HepG2 (cell line): ENCODE measurements around the gene MRPL34. TPM values are rescaled to one million over a fixed set of nuclear protein-coding genes. Genes with fewer than 3 reads are reported as not detected.
A peak's percentile ranks its signal among the peaks of the same experiment; 100 is the strongest.

Experiments used
- BRCA1 ChIP-seq: sonication (generic); formaldehyde crosslinking; IDR thresholded peaks from 2 replicates; pipeline ENCODE4 v1.4.0; 2020; ENCODE audit warnings: missing genetic modification reagents
- CENPBD1 ChIP-seq: sonication (generic); formaldehyde crosslinking; IDR thresholded peaks from 2 replicates; pipeline ENCODE4 v1.8.0; 2022; ENCODE audit warnings: missing genetic modification reagents, low read depth, mild to moderate bottlenecking, borderline replicate concordance
- ERF ChIP-seq: IDR thresholded peaks from 2 replicates; pipeline ENCODE4 v1.6.1; 2018; ENCODE audit warnings: missing biosample characterization, missing genetic modification reagents
- IKZF4 ChIP-seq: sonication (generic); formaldehyde crosslinking; IDR thresholded peaks from 2 replicates; pipeline ENCODE4 v1.5.1; 2020; ENCODE audit warnings: borderline replicate concordance, mild to moderate bottlenecking, low read depth, missing genetic modification reagents; ENCODE audit errors: not compliant biosample characterization
- KLF13 ChIP-seq: sonication (generic); formaldehyde crosslinking; IDR thresholded peaks from 2 replicates; pipeline ENCODE4 v1.4.0; 2020; ENCODE audit warnings: mild to moderate bottlenecking, missing genetic modification reagents
- LBX2 ChIP-seq: sonication (generic); formaldehyde crosslinking; IDR thresholded peaks from 2 replicates; pipeline ENCODE4 v1.5.0; 2020; ENCODE audit warnings: missing genetic modification reagents, mild to moderate bottlenecking, borderline replicate concordance
- MTF2 ChIP-seq: sonication (generic); formaldehyde crosslinking; IDR thresholded peaks from 2 replicates; pipeline ENCODE4 v1.5.0; 2020; ENCODE audit warnings: missing genetic modification reagents, borderline replicate concordance
- NFKBIZ ChIP-seq: IDR thresholded peaks from 2 replicates; pipeline ENCODE4 v1.6.1; 2018; ENCODE audit warnings: missing genetic modification reagents, missing compliant biosample characterization
- NFYC ChIP-seq: IDR thresholded peaks from 2 replicates; pipeline ENCODE4 v1.6.1; 2016; ENCODE audit warnings: missing genetic modification reagents, missing compliant biosample characterization
- PHB2 ChIP-seq: fragments of 450-650 bp; IDR thresholded peaks from 2 replicates; pipeline ENCODE4 v1.6.1; 2018; ENCODE audit not compliant: partially characterized antibody
- RFXAP ChIP-seq: sonication (generic); formaldehyde crosslinking; IDR thresholded peaks from 2 replicates; pipeline ENCODE4 v1.4.0; 2020; ENCODE audit warnings: missing genetic modification reagents, borderline replicate concordance
- SMC3 ChIP-seq: IDR thresholded peaks from 2 replicates; pipeline ENCODE4 v1.6.1; 2011; ENCODE audit warnings: low read length, improper control_type of control experiment
- SRY ChIP-seq: sonication (generic); formaldehyde crosslinking; IDR thresholded peaks from 2 replicates; pipeline ENCODE4 v1.8.0; 2022; ENCODE audit warnings: mild to moderate bottlenecking, missing genetic modification reagents
- TEF ChIP-seq: sonication (generic); formaldehyde crosslinking; IDR thresholded peaks from 2 replicates; pipeline ENCODE4 v1.5.0; 2020; ENCODE audit warnings: missing genetic modification reagents
- THAP11 ChIP-seq: IDR thresholded peaks from 2 replicates; pipeline ENCODE4 v1.6.1; 2016; ENCODE audit warnings: missing biosample characterization, missing genetic modification reagents
- THRA ChIP-seq: sonication (generic); formaldehyde crosslinking; IDR thresholded peaks from 2 replicates; pipeline ENCODE4 v1.4.0; 2020; ENCODE audit warnings: missing genetic modification reagents, borderline replicate concordance
- ZBED4 ChIP-seq: sonication (generic); formaldehyde crosslinking; IDR thresholded peaks from 2 replicates; pipeline ENCODE4 v1.4.0; 2020; ENCODE audit warnings: missing genetic modification reagents, borderline replicate concordance
- ZFY ChIP-seq: sonication (generic); formaldehyde crosslinking; IDR thresholded peaks from 2 replicates; pipeline ENCODE4 v1.4.0; 2020; ENCODE audit warnings: missing genetic modification reagents
- ZNF33A ChIP-seq: sonication (generic); formaldehyde crosslinking; IDR thresholded peaks from 2 replicates; pipeline ENCODE4 v1.5.1; 2020; ENCODE audit warnings: missing genetic modification reagents, mild to moderate bottlenecking, moderate library complexity, borderline replicate concordance
- ZNF431 ChIP-seq: sonication (generic); formaldehyde crosslinking; IDR thresholded peaks from 2 replicates; pipeline ENCODE4 v1.9.0; 2022; ENCODE audit warnings: missing genetic modification reagents, low read depth, mild to moderate bottlenecking, borderline replicate concordance
- ZNF446 ChIP-seq: sonication (generic); formaldehyde crosslinking; IDR thresholded peaks from 2 replicates; pipeline ENCODE4 v1.5.0; 2020; ENCODE audit warnings: mild to moderate bottlenecking, missing genetic modification reagents
- polyA plus RNA-seq, 8 experiments: library from polyadenylated mRNA; depleted of rRNA in 3 of 8; stranded (reverse) in 7 of 8; unstranded in 1 of 8; fragments of >200 nt; fragmentation: Illumina TruSeq in 4 of 8; extraction: Trizol in 4 of 8; gene quantifications; 2 replicates each; pipeline versions ENCODE4 v1.2.1 to v1.2.3, GENCODE V29; 2011 to 2016; ENCODE audit warnings: low read depth in 4 of 8, missing spikeins in 1 of 8, mixed read lengths in 1 of 8; ENCODE audit not compliant: insufficient read depth in 1 of 8
- total RNA-seq, 5 experiments: library from RNA; depleted of rRNA; stranded (reverse); fragments of >200 nt; fragmentation: Illumina TruSeq; extraction: Trizol; gene quantifications; 2 replicates each; pipeline ENCODE4 v1.2.3, GENCODE V29; 2016; ENCODE audit warnings: low read depth in 1 of 5

The MRPL34 gene
- total and polyA plus RNA-seq, 2 of the 13 experiments (the other 11 are each of a cell fraction or from before 2014, with no cell fraction given) = 74.0 to 77.3 TPM

- TF ChIP-seq ZNF33A (CRISPR knock-in tag) (no peak), THAP11 (peak; percentile 86), ERF (peak; percentile 37; the same call in 1 of the 2 replicates), BRCA1 (CRISPR knock-in tag) (no peak), MTF2 (CRISPR knock-in tag) (peak; percentile 38; the same call in 1 of the 2 replicates), CENPBD1 (CRISPR knock-in tag) (no peak), LBX2 (CRISPR knock-in tag) (no peak), ZNF431 (CRISPR knock-in tag) (peak; percentile 71), SRY (CRISPR knock-in tag) (no peak), PHB2 (no peak), TEF (CRISPR knock-in tag) (no peak), ZFY (peak; percentile 94), KLF13 (CRISPR knock-in tag) (no peak), NFKBIZ (CRISPR knock-in tag) (no peak), SMC3 (no peak), ZBED4 (no peak), ZNF446 (CRISPR knock-in tag) (peak; percentile 70; the same call in 1 of the 2 replicates), IKZF4 (no peak), RFXAP (CRISPR knock-in tag) (peak; percentile 62), THRA (CRISPR knock-in tag) (peak; percentile 66), NFYC (CRISPR knock-in tag) (peak; percentile 40; the same call in 1 of the 2 replicates)
These were observed 29.0 kb downstream of the MRPL34 start, which contains the start of gene ANO8 (continued) for GRCh38 chr19:17334414-17335409.
